ENCODE data around the gene ALG12. TPM values are rescaled to one million over a fixed set of nuclear protein-coding genes. Genes with fewer than 3 reads are reported as not detected.

The ALG12 gene
- polyA plus RNA-seq, 3 donors from 2014 or later = 11.7 to 26.6 (median 12.6) TPM

DNA sequence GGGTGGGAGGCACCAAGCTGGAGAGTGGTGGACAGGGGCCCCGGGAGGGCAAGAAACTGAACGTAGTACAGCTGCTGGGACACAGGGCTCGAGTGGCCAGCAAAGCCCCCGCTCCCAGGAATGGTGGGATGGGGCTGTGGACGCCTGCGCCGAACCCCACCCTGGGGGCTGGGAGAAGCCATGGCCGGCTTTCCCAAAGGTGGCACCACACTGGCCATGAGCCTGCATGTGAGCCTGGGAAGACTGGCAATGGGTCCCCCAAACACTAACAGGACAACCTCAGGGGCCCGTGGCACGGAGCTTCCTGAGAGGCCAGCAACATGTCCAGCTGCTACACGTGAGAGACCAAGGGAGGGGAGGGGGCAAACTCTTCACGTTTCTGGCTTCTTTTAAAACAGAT is 4.0 kb downstream of the ALG12 start:
- Mint-ChIP-seq H3K27me3 (ENCODE audit: low read depth in 3 of 3) (peaks cover 2 to 3% (median 2%) of the 10 kb centered on the region in 3 donors), H3K4me3 (no peak overlapping the region), H3K9me3 (no peaks in the 10 kb centered on the region), H3K36me3 (no peaks in the 10 kb centered on the region), H3K4me1 (peaks cover 17 to 18% of the 10 kb centered on the region in 2 donors), H3K27ac (no peak overlapping the region)
- no peak for DNase-seq

DNA sequence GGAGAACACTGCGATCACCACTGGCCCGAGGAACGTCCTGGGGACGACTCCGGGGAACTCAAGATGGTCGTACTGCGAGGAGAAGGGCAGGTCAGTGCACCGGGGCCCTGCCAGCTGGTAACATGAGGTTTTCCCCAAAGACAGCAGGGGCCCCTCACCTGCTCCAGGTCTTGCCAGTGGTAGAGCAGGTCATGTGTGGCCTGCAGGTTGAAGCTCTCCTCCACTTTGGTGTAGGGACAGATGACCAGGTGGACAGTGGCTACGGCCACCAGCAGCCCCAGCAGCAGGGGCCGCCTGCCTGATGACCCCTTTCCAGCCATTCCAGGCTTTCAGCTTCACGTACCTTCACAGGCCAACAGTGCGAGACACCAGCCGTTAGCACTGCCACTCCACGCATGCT is 4.8 kb downstream of the ALG12 start:
- Mint-ChIP-seq H3K4me3 (no peak overlapping the region), H3K9me3 (no peaks in the 10 kb centered on the region), H3K36me3 (no peaks in the 10 kb centered on the region), H3K27ac (no peak overlapping the region), H3K27me3 (ENCODE audit: low read depth in 3 of 3) (peaks cover 2 to 5% (median 3%) of the 10 kb centered on the region in 3 donors), H3K4me1 (peaks cover 17 to 18% of the 10 kb centered on the region in 2 donors)
- DNase-seq = no peak

DNA sequence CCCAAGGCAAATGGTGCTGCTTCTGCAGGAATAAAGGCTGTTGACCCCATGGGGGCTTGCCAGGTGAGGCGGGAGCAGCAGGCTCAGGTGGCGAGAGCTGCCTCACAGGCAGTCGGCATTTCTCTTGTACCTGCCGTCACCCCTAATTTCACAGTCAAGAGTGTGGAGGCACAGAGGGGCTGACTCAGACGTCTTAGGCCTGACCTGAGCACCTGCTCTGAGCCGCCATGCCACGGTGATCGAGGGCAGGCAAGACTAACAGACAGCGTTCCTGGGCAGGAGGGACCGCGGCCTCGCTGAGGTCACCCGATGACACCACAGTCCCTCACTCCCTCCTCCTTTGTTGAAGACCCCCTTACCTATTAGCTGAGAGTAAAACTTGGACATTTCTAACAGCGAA is 5.2 kb downstream of the ALG12 start:
- Mint-ChIP-seq H3K27ac (no peak overlapping the region), H3K4me1 (peaks cover 17 to 18% of the 10 kb centered on the region in 2 donors), H3K4me3 (no peak overlapping the region), H3K9me3 (no peaks in the 10 kb centered on the region), H3K36me3 (no peaks in the 10 kb centered on the region), H3K27me3 (ENCODE audit: low read depth in 3 of 3) (peaks cover 2 to 5% (median 3%) of the 10 kb centered on the region in 3 donors)
- no peak for DNase-seq

DNA sequence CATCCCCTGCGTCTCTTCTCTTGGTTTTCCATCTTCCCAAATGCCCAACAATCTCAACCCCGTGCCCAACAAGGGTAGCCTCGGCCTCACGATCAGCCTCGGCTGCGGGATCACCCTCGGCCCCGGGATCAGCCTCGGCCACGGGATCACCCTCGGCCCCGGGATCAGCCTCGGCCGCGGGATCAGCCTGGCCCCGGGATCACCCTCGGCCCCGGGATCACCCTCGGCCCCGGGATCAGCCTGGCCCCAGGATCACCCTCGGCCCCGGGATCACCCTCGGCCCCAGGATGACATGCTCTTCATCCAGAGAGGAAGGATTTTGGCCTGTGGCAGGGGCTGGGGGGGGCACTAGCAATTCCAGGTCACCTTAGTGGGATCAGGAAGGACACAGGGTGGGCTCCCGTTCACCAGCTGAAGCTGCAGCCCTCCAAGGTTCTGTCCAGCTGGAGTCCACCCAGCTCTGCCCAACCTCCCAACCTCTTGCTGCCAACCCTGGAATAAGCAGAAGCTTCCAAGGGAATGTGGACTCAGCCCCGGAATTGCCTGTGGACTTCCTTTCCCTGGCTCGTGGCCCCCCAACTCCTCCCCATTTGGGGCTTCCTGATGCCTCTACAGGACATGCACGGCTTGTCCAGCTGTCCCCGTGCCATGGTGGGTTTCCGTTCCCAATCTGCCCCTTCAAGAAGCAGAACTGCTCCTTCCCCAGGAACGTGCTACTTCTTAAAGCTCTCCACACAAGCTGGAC is 6.2 kb downstream of the ALG12 start:
- no peak for DNase-seq
- Mint-ChIP-seq H3K27me3 (ENCODE audit: low read depth in 3 of 3) (peaks cover 2 to 5% (median 2%) of the 10 kb centered on the region in 3 donors), H3K4me1 (peaks cover 12% of the 10 kb centered on the region in 2 donors), H3K36me3 (peaks cover 0 to 8% (median 5%) of the 10 kb centered on the region in 3 donors), H3K4me3 (no peak overlapping the region), H3K9me3 (no peaks in the 10 kb centered on the region), H3K27ac (no peak overlapping the region)

DNA sequence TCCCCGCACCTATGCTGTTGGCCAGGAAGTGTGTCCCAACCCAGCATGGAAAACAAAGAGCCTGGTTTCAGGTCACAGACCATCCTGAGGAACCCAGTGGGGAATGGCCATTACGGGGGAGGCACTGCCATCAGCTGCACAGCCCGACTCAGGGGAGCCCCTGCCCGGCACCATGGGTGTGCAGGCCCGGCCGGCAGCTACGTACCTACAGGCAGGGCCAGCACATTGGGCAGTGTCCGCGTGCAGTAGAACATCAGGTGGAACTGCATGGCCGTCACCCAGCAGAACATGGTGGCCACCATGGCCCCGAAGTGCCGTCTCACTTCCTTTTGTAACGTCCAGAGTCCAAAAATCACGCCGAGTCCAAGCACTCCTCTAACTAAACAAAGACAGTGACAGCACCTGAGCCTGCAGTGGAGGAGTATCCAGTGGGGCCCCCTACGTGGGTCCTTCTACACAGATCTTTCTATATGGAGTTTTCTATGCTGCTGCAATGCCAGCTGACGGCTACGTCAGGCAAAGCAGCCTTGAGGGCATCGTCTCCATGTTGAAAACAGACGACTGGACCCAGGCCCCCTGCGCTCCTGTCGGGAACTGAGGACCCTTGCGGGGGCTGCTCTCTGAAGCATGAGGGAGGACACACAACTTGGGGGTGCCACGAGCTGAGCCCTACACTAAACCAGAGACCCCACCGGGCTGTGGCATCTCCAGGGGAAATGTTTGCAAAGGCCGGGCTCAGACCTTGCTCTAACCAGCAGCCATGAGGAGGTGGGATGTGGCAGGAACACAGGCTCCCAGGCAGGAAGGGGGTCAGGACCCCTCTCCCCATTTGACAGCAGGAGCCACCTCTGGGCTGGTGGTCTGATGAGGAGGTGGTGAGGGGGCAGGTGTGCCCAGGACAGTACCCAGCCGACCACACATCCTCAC is 7.7 kb downstream of the ALG12 start:
- DNase-seq = no peak
- Mint-ChIP-seq H3K4me1 (peaks cover 4 to 6% of the 10 kb centered on the region in 2 donors), H3K27me3 (ENCODE audit: low read depth in 3 of 3) (peaks cover 0 to 7% (median 2%) of the 10 kb centered on the region in 3 donors), H3K9me3 (no peaks in the 10 kb centered on the region), H3K27ac (no peak overlapping the region), H3K4me3 (no peak overlapping the region), H3K36me3 (peaks cover 0 to 9% (median 5%) of the 10 kb centered on the region in 3 donors)

DNA sequence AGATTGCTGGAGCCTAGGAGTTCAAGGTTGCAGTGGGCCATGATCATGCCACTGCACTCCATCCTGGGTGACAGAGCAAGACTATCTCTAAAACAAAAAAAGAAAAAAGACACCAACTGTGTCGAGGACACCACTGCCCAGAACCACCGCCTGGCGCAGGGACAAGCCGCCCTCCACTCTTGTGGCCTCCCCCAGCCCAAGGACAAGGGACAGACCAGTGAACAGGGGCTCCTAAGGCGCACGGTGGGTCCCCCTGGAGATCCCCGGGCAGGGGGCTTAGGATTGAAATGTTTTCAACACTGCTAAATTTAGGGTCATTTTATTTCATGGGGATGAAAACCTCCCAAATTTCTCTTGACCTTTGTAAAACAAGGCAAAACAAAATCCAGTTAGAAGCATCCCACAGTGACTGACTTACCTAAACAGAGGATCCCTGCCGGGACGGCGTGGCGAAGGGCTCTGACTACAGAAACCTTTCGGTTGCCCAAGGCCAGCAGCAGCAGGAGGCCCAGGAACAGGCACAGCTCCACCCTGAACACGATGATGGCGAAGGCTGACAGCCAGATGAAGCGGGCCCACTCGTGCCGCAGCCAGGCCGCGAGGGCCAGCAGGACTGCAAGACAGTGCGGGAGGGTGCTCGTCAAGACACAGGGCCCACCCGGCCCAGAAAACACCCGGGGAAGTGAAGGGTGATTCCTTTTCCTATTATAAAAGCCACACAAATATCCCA is 8.6 kb downstream of the ALG12 start:
- DNase-seq = no peak
- H3K27me3 Mint-ChIP-seq (ENCODE audit: low read depth in 3 of 3) = peaks cover 0 to 7% (median 2%) of the 10 kb centered on the region in 3 donors
- H3K4me1 Mint-ChIP-seq = peaks cover under 1 to 3% of the 10 kb centered on the region in 2 donors
- peaks cover 0 to 9% (median 5%) of the 10 kb centered on the region in 3 donors for H3K36me3 Mint-ChIP-seq
- H3K27ac Mint-ChIP-seq = no peak overlapping the region
- H3K9me3 Mint-ChIP-seq = no peaks in the 10 kb centered on the region
- no peak overlapping the region for H3K4me3 Mint-ChIP-seq

DNA sequence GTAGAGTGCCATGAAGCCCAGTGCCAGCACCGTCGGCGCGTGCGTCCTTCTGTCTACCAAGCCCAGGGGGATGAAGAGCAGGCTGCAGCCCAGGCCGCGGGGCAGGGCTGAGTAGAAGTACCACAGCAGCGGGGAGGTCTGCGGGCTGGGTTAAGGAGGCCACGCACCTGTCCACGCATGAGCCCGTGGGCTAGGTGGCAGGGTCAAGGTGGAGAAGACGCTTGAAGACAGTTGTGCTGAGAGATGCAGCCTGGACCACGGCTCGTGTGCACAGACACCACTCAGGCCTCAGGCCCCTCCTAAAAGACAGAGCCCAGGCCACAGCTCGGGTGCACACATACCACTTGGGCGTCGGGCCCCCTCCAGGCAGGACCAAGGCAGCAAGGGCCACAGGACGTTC is 10.4 kb downstream of the ALG12 start:
- Mint-ChIP-seq H3K27me3 (ENCODE audit: low read depth in 3 of 3) (peaks cover 0 to 9% (median 0%) of the 10 kb centered on the region in 3 donors), H3K9me3 (no peaks in the 10 kb centered on the region), H3K36me3 (peaks cover 0 to 9% (median 5%) of the 10 kb centered on the region in 3 donors), H3K27ac (peak overlapping the region in 2 of 6 donors; percentile 16 to 48), H3K4me1 (peaks cover 0 to 3% of the 10 kb centered on the region in 2 donors), H3K4me3 (no peak overlapping the region)
- DNase-seq = no peak

DNA sequence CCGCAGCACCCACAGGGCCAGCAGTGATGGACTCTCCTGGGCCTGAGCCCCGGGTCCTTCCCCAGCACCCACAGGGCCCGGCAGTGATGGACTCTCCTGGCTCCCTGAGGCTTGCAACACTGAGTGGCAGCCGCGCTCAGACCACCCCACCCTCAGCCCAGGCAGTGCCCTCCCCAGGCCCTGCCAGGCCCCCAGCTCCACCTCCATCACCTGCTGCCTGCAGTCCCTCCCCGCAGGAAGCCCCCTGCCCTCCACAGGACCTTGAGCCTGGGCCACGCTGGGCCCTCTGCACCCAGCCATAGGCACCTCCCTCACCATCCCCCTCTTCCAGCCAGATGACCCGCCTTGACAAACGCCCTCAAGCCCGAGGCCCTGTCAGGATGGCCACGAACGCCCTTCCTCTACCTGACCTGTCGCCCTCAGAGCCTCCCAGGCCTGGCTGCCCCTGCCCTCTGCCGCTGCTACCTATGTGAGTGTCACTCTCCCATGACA is 11.4 kb downstream of the ALG12 start:
- peaks cover 0 to 3% of the 10 kb centered on the region in 2 donors for H3K4me1 Mint-ChIP-seq
- no peaks in the 10 kb centered on the region for H3K9me3 Mint-ChIP-seq
- H3K27ac Mint-ChIP-seq = peak overlapping the region in 2 of 6 donors; percentile 2 to 16
- DNase-seq = no peak
- H3K36me3 Mint-ChIP-seq = peaks cover 0 to 9% (median 8%) of the 10 kb centered on the region in 3 donors
- H3K4me3 Mint-ChIP-seq = no peak overlapping the region
- peaks cover 0 to 9% (median 2%) of the 10 kb centered on the region in 3 donors for H3K27me3 Mint-ChIP-seq (ENCODE audit: low read depth in 3 of 3)

DNA sequence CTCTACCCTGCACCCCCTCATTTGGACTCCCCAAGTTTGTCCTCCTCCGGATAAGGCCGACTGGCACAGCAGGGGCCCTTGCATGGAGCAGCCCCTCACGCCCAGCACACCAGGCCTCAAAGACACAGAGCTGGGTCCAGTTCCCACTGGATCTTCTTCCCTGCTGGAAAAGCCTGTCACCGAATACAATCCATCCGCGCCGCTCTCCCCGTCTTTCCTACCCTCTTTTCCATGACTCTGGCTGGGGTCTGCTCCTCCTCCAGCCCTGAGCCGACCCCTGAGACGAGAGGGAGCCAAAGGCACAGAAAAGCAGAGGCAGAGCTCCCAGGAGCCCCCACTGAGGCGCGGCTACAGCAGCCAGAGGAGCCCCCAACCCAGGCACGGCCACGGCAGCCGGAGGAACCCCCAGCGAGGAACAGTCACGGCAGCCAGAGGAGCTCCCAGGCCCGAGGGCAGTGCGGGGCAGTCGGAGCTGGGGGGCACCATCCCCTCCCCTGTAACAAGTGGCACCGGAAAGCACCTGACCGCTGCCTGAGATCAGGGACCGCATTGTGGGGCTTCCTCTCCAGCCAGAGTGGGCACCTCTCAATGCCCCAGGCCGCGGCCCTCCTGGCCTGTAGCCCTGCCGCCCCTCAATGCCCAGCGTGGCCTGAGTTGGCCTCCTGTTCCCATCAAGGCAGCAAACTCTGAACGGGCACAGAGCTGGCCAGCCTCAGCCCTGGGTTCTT is 12.0 kb downstream of the ALG12 start:
- DNase-seq = no peak
- Mint-ChIP-seq H3K27ac (no peak overlapping the region), H3K27me3 (ENCODE audit: low read depth in 3 of 3) (peaks cover 2 to 9% (median 2%) of the 10 kb centered on the region in 3 donors), H3K4me1 (peaks cover 0 to 3% of the 10 kb centered on the region in 2 donors), H3K9me3 (no peaks in the 10 kb centered on the region), H3K36me3 (peaks cover 4 to 14% (median 13%) of the 10 kb centered on the region in 3 donors), H3K4me3 (no peak overlapping the region)

DNA sequence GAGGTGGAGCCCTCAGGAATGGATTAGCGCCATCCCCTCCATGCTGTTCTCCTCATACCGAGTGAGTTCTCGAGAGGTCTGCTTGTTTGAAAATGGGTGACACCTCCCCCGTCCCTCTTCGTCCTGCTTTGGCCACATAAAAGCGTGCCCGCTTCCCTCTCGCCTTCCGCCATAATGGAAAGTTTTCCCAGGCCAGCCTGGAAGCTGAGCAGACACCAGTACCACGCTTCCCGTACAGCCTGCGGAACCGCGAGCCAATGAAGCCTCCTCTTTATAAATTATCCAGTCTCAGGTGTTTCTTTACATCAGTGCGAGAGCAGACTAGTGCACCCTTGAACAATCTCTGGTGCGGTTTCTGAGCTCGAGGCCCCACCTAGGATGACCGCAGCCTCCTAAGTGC is 12.8 kb downstream of the ALG12 start:
- no peaks in the 10 kb centered on the region for H3K9me3 Mint-ChIP-seq
- no peak for DNase-seq
- H3K4me3 Mint-ChIP-seq = no peak overlapping the region
- peaks cover 2 to 12% (median 5%) of the 10 kb centered on the region in 3 donors for H3K27me3 Mint-ChIP-seq (ENCODE audit: low read depth in 3 of 3)
- peaks cover 10 to 21% (median 19%) of the 10 kb centered on the region in 3 donors for H3K36me3 Mint-ChIP-seq
- peak overlapping the region in 3 of 6 donors; percentile 25 to 64 (median 28) for H3K27ac Mint-ChIP-seq
- peaks cover 0 to 4% of the 10 kb centered on the region in 2 donors for H3K4me1 Mint-ChIP-seq

GRCh38 chr22:49904040-49904369 is 14.2 kb downstream of the ALG12 start:
- Mint-ChIP-seq H3K4me1 (peaks cover 9% of the 10 kb centered on the region in 2 donors), H3K4me3 (no peak overlapping the region), H3K36me3 (peaks cover 14 to 24% (median 23%) of the 10 kb centered on the region in 3 donors), H3K9me3 (no peaks in the 10 kb centered on the region), H3K27ac (no peak overlapping the region), H3K27me3 (ENCODE audit: low read depth in 3 of 3) (peaks cover 3 to 10% (median 5%) of the 10 kb centered on the region in 3 donors)
- no peak for DNase-seq

- H3K9me3 Mint-ChIP-seq = no peaks in the 10 kb centered on the region
- H3K4me3 Mint-ChIP-seq = no peak overlapping the region
- H3K36me3 Mint-ChIP-seq = peaks cover 14 to 24% (median 23%) of the 10 kb centered on the region in 3 donors
- H3K27me3 Mint-ChIP-seq (ENCODE audit: low read depth in 3 of 3) = peaks cover 5 to 8% (median 5%) of the 10 kb centered on the region in 3 donors
- no peak overlapping the region for H3K27ac Mint-ChIP-seq
- peaks cover 9% of the 10 kb centered on the region in 2 donors for H3K4me1 Mint-ChIP-seq
- no peak for DNase-seq
Measured at GRCh38 chr22:49903322-49904039, 14.8 kb downstream of the ALG12 start.
